ENCODE results near the gene SYT7.
"Not testable (repeated sequence)": the region's sequence is repeated elsewhere in the genome, so short reads cannot be mapped to it uniquely, and the experiment has no call there.

The SYT7 gene

DNA sequence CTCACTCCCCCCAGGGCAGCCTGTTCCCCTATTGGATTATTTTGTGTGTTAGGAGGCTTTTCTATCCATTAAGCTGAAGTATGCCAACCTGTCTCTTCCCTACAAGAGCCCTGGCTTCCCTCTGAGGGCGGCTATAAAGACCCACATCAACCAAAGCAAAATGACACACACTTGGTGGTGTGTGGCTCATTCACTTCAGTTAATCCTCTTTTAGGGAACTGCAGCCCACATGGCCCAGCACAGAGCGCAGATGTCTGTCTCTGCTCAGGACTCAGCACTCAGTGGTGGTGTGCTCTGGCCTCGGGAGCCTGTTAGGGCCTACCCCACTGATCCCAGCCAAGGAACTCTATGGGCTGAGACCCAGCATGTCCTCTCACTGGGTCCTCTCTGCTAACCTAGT lies 104.5 kb downstream of the SYT7 start:
- DNase-seq (ENCODE audit: low spot score) = no peak

DNA sequence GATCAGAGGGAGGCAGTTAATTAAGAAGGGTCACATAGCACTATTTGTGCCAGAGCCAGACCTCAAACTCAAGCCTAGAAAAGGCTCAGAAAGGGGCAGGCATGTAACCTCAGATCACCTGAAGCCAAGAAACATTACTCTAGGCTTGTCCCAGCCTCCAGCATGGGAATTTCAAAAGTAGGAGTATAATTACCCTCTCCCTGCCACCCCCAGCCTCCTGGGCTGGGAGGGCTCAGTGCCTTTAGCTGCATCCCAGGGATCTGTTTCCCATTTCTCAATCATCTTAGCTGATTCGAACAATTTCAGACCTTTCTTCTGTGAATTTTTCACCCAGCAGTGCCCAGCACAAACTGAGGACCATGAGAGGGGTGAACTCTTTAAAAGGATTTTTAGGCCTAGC lies 105.4 kb downstream of the SYT7 start:
- DNase-seq (ENCODE audit: low spot score) = no peak

DNA sequence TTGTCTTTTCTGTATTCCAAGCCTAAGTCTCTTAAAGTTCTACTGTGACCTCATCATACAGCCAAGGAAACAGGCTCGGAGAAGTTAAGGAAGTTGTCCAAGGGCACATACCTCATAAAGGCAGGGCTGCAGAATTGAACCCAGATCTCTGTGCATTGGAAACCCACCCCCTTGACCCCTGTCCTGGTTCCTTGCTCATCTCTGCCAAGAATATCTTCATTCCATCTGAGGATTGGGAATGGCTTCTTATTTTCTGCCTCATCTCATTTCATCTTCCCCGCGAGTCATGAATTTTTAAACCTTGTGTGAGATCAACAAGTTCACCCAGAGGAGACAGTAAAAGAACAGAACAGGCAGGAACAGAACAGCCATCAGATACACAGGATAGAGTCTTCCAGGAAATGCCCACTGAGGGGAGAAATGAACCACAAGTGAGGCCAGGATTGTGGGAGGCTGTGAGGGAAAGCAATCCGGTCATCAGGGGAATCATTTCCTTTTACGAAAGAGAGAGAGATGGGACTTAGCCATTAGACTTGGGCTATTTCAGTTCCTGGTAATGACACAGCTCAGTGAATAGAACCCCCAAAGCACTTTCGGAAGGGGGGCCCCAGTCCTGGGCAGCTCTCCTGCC lies 106.7 kb downstream of the SYT7 start:
- DNase-seq (ENCODE audit: low spot score) = no peak

DNA sequence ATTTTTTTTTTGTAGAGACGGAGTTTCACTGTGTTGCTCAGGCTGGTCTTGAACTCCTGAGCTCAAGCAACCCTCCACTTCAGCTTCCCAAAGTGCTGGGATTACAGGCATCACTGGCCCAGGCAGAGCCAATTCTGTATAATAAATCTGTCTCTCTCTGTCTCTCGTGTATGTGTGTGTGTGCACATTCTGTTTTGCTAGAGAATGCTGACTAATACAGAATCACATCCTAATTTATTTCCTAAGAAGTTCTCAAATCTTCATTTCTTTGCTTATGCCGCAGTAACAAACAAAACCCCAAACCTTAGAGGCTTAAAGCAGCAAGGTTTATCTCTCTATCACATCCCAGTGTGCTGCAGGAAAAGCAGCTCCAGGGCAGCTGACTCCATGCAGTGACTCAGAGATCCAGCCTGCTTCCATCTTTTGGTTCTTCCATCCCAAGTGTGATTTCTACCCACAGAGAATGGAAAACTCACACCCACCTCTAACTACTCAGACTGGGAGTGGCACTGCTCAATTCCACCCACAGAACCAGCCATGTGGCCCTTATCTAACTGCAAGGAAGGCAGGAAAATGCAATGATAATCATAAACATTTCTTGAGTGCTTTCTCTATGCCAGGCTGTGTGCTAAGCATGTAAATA lies 107.4 kb downstream of the SYT7 start:
- DNase-seq (ENCODE audit: low spot score) = no peak

DNA sequence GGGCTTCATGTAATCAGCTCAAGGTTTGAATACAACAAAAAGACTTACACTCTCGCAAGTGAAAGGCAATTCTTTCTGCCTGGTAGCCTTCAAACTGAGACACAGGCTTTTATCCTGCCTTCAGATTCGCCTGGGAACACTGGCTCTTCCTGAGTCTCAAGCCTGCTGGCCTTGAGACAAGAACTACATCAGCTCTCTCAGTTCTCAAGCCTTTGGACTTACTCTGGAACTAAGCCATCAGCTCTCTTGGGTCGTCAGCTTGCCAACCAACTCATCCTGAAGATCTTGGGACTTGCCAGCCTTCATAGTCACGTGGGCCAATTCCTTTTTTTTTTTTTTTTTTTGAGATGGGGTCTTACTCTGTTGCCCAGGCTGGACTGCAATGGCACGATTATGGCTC lies 108.0 kb downstream of the SYT7 start:
- no peak for DNase-seq (ENCODE audit: low spot score)

DNA sequence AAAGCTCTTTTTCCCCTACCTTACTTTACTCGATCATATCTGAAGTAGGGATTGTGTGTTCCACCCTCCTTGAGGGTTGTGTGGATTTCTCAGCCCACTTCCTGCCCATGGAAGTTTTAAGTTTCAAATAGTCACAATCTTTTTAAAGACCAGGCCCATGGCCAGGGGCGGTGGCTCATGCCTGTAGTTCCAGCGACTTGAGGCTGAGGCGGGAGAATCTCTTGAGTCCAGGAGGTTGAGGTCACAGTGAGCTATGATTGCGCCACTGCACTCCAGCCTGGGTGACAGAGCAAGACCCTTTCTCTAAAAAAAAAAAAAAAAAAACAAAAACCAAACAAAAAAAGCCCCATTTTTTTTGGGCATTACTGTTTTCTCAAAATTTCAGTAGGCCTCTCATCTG lies 108.6 kb downstream of the SYT7 start:
- no peak for DNase-seq (ENCODE audit: low spot score)

DNA sequence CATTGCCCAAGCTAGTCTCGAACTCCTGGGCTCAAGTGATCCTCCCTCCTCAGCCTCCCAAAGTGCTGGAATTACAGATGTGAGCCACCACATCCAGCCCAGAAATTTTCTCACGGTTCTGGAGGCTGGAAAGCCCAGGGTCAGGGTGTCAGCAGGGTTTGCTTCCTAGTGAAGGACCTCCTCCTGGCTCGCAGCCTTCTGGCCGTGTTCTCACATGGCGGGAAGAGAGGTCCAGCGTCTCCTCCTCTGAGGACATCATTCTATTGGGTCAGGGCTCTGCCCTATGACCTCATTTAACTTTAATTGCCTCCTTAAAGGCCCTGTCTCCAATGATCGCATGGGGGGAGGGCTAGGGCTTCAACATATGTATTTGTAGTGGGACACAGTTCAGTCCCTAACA lies 112.9 kb downstream of the SYT7 start:
- no peak for DNase-seq (ENCODE audit: low spot score)

DNA sequence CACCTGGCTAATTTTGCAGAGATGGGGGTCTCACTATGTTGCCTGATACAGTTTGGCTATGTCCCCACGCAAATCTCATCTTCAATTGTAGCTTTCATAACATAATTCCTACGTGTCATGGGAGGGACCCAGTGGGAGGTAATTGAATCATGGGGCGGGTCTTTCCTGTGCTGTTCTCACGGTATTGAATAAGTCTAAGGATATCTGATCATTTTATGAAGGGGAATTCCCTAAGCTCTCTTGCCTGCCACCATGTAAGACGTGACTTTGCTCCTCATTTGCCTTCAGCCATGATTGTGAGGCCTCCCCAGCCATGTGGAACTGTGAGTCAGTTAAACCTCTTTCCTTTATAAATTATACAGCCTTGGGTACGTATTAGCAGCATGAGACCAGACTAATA lies 113.3 kb downstream of the SYT7 start:
- not testable (repeated sequence) for DNase-seq (ENCODE audit: low spot score)

Data from AG08396 (cell line).